GM21526 (cell line): Measurements from ENCODE around the gene PRRC2C.
"Not testable (repeated sequence)": the region's sequence is repeated elsewhere in the genome, so short reads cannot be mapped to it uniquely, and the experiment has no call there.

Source experiments
- ATAC-seq: cut with Tn5 transposase; IDR thresholded peaks from one replicate; pipeline ENCODE4 v1.9.1; 2021; ENCODE audit warnings: moderate library complexity; ENCODE audit not compliant: unreplicated experiment, low FRiP score

PRRC2C gene

GRCh38 chr1:171485375-171486047, at the start of gene PRRC2C:
PRRC2C (plus strand) TSS chr1:171485530; CDS start chr1:171512089, 26,559 bp downstream.
- peak; percentile 96 for ATAC-seq

GRCh38 chr1:171438441-171438840, 46.9 kb upstream of the PRRC2C start:
- ATAC-seq = no peak

- not testable (repeated sequence) for ATAC-seq
Measured at GRCh38 chr1:171440201-171440600, 45.1 kb upstream of the PRRC2C start.

- ATAC-seq = not testable (repeated sequence)
Measured at GRCh38 chr1:171441278-171441895, 43.9 kb upstream of the PRRC2C start.

- no peak for ATAC-seq
Measured at GRCh38 chr1:171446386-171446785, 38.9 kb upstream of the PRRC2C start.

- no peak for ATAC-seq
Measured at GRCh38 chr1:171455967-171456366, 29.4 kb upstream of the PRRC2C start.

GRCh38 chr1:171457412-171457811, 27.9 kb upstream of the PRRC2C start:
- ATAC-seq = no peak

GRCh38 chr1:171460018-171460620, 25.2 kb upstream of the PRRC2C start:
- no peak for ATAC-seq

GRCh38 chr1:171467626-171468025, 17.7 kb upstream of the PRRC2C start:
- no peak for ATAC-seq

- peak; percentile 68 for ATAC-seq
Measured at GRCh38 chr1:171468120-171468750, 17.1 kb upstream of the PRRC2C start.

- no peak for ATAC-seq
Measured at GRCh38 chr1:171470726-171471125, 14.6 kb upstream of the PRRC2C start.

GRCh38 chr1:171472183-171472647, 13.1 kb upstream of the PRRC2C start:
- ATAC-seq = no peak

- no peak for ATAC-seq
Measured at GRCh38 chr1:171476829-171477228, 8.5 kb upstream of the PRRC2C start.

- no peak for ATAC-seq
Measured at GRCh38 chr1:171477804-171478203, 7.5 kb upstream of the PRRC2C start.

- ATAC-seq = no peak
Measured at GRCh38 chr1:171480035-171480434, 5.3 kb upstream of the PRRC2C start.

GRCh38 chr1:171484760-171485374, 463 bp upstream of the PRRC2C start:
- peak; percentile 57 for ATAC-seq

- ATAC-seq = peak; percentile 37
Measured at GRCh38 chr1:171486048-171486519, 754 bp downstream of the PRRC2C start.

- no peak for ATAC-seq
Measured at GRCh38 chr1:171487038-171487437, 1.7 kb downstream of the PRRC2C start.

- no peak for ATAC-seq
Measured at GRCh38 chr1:171488190-171488929, 3.0 kb downstream of the PRRC2C start.

- no peak for ATAC-seq
Measured at GRCh38 chr1:171494076-171494475, 8.7 kb downstream of the PRRC2C start.
